ENCODE data around the gene AUTS2.

The AUTS2 gene

DNA sequence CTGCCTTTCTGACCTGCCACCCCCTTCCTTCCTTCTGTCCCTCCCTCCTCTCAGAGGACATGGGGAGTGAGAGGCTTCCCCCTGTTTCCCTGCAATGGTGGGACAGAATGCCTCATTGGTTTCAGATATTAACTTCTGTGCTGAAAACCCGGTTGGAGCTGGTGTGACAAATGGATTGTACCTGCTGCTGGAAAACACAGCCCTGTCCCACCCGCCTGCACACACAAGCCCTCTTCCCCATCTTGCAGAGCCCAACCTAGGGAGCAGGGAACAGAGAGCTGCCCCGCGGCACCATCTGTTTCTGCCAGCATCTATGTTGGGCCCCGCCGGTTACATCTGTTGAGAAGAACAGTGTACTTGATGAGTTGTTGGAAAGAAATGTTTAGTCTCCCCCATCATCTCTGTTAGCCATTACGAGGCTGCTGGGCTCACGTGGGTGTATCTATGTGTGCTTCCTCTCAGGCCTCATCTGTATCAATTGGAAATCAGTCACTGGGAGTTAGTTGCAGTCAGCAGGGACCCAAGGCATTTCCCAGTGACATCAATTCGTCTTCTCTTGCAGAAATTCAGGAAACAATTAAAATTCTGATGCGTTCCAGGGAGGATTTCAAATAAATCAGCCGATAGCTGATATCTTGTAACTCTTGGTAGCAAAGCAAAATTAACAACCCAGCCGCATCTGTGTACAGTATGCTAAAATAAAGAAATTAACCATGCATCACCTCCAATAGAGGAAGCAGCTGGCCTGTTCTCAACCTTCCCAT, 808.1 kb downstream of the AUTS2 start:
- TF ChIP-seq, protein P1, sequence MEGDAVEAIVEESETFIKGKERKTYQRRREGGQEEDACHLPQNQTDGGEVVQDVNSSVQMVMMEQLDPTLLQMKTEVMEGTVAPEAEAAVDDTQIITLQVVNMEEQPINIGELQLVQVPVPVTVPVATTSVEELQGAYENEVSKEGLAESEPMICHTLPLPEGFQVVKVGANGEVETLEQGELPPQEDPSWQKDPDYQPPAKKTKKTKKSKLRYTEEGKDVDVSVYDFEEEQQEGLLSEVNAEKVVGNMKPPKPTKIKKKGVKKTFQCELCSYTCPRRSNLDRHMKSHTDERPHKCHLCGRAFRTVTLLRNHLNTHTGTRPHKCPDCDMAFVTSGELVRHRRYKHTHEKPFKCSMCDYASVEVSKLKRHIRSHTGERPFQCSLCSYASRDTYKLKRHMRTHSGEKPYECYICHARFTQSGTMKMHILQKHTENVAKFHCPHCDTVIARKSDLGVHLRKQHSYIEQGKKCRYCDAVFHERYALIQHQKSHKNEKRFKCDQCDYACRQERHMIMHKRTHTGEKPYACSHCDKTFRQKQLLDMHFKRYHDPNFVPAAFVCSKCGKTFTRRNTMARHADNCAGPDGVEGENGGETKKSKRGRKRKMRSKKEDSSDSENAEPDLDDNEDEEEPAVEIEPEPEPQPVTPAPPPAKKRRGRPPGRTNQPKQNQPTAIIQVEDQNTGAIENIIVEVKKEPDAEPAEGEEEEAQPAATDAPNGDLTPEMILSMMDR (conservative IDR thresholded peaks at IDR 0.05; ENCODE audit: low read length) = no peak
- peak; percentile 53 for DNase-seq (ENCODE audit: low read depth)
- H3K4me3 ChIP-seq (ENCODE audit: low read length) = no peak overlapping the region

DNA sequence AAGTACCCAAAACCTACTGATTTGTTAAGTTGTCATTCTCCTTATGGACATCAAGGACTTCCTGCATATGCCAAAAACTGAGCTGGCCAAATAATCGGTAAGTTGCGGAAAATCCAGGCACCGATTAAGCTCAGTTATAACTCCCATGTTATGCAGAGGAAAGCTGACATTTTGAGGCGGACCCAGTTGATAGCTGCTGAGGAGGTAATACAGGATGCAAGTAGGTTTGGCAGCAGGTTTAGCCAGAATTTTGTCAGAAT, 808.6 kb downstream of the AUTS2 start:
- no peak overlapping the region for H3K4me3 ChIP-seq (ENCODE audit: low read length)

DNA sequence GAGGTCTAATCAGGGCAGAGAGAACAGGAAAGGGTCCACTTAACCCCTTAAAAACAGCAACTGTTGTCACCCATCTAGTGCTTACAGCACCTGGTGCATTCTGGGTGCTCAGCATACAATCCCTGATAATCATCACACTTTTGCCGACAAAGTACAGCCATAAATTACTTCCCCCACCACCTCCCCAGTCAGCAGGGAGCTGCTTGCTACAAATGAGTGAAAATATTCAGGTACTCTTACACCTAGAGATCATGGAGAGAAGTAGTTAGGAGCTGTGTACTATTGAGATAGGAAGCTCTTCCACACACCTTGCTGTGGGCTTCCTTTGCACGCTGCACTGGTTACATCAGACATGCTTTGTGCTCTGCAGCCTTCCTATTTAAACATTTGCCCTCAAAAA, 810.2 kb downstream of the AUTS2 start:
- TF ChIP-seq, protein P1 (conservative IDR thresholded peaks at IDR 0.05; ENCODE audit: low read length) = no peak
- H3K4me3 ChIP-seq (ENCODE audit: low read length) = no peak overlapping the region
- no peak for DNase-seq (ENCODE audit: low read depth)

More for the DNA sequence above, 808.6 kb downstream of the AUTS2 start:
- TF ChIP-seq, protein P1 (conservative IDR thresholded peaks at IDR 0.05; ENCODE audit: low read length) = no peak
- no peak for DNase-seq (ENCODE audit: low read depth)

DNA sequence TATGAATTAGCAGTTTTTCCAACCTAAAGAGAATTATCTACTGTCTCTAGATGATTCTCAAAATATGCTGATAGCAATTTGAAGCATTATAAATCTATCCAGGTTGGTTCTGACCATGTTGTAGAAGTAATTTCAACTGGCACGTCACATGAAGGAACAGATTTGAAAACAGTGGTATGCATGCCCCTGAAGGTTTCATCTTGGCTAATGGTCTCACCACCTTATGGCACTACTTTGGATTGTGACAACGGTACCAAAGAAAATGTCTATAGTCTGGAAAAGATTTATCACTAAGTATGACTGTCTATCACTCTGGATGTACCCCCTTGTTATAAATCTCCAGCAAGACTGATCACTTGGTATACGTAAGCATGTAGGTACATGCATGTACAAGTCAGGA, 810.6 kb downstream of the AUTS2 start:
- H3K4me3 ChIP-seq (ENCODE audit: low read length) = no peak overlapping the region
- TF ChIP-seq, protein P1 (conservative IDR thresholded peaks at IDR 0.05; ENCODE audit: low read length) = no peak
- DNase-seq (ENCODE audit: low read depth) = no peak

DNA sequence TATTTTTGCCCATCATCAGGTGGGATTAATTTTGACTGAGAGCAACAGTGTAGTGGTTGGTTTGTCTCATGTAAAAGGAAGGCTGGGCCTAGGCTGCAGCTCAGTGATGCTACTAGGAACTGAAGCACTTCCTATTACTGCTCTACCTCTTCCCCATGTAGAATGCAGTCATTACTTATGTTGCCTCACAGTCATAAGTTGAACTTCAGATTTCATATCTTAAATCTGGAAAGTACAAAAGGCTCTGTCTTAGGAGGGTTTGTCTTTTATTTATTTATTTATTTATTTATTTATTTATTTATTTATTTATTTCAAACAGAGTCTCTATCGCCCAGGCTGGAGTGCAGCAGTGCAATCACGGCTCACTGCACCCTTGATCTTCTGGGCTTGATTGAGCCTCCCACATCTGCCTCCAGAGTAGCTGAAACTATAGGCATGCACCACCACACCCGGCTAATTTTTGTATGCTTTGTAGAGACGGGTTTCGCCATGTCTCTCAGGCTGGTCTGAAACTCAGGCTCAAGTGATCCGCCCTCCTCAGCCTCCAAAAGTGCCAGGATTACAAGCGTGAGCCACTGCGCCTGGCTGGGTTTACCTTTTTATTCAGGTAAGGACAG, 812.0 kb downstream of the AUTS2 start:
- no peak for DNase-seq (ENCODE audit: low read depth)
- TF ChIP-seq, protein P1 (conservative IDR thresholded peaks at IDR 0.05; ENCODE audit: low read length) = no peak
- no peak overlapping the region for H3K4me3 ChIP-seq (ENCODE audit: low read length)

DNA sequence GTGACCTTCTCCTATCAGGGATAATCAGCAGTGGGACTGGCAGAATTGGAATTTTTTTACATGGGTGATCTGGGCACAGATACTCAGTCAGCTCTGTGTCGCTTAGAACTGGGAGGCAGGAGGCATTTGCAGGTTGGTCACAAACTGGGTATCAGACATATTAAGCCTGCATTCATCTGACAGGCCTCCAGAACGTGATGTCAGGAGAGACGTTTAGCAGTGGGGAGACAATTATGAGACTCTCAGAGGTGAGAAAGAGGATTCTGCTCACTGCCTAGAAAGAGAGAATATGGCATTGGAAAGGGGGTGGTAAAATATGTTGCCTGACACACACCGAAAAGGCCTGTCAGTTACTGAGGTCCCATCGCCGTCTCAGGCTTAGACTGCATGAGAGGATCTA, 816.1 kb downstream of the AUTS2 start:
- no peak for DNase-seq (ENCODE audit: low read depth)
- no peak overlapping the region for H3K4me3 ChIP-seq (ENCODE audit: low read length)
- TF ChIP-seq, protein P1 (conservative IDR thresholded peaks at IDR 0.05; ENCODE audit: low read length) = no peak

All from AG10803 (cell line).